ENCODE results near the gene MAGI2. TPM values are rescaled to one million over a fixed set of nuclear protein-coding genes. Genes with fewer than 3 reads are reported as not detected.

MAGI2 gene
- total RNA-seq: under 1 TPM; 0.05 to 0.09 TPM

DNA sequence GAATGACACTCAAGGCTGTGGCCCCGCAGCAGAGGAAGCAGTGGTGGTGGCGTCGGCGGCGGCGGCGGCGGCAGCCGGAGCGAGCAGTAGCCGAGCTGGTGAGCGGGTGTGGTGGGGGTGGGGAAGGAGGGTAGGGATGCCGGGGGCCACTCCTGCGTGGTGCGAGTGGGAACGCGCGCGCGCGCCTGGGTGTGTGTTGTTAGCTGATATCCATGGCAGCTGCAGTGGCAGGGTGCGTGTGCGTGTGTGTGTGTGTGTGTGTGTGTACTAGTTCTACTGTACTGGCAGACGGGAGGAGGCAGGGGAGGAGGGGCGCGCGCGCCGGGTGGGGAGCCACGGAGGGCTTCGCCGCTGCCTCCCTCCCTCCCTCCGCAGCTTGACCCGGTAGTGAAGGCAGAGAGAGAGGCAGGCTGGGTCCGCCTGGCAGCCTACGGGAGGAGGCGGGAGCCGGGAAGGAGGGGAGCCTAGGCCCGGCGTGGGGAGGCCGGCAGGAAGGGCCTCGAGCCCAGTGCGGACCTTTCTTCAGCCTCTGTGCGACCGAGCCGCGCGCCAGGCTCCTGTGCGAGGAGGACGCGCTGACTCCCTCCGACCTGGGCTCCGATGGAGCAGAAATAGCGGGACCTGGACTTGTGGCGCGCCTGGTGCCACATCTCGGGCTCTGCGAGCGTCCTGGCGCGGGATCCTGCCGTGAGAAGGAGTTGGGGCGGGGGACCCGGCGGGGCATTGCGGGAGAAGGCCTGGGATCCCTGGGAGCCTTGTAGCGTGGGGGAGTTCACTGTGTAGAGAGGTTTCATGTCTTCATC, at the start of gene MAGI2:
MAGI2 (minus strand) TSS at position 110 of the 803 bp plus-strand sequence. CDS start 347 bp downstream, outside the sequence.
- H3K27me3 Mint-ChIP-seq: peaks cover 23% of the 10 kb centered on the region
- H3K36me3 Mint-ChIP-seq (ENCODE audit: low read depth): no peaks in the 10 kb centered on the region
- no peaks in the 10 kb centered on the region for H3K4me1 Mint-ChIP-seq
- no peak within 1 kb of the TSS for H3K27ac Mint-ChIP-seq
- H3K9me3 Mint-ChIP-seq: no peaks in the 10 kb centered on the region
- ATAC-seq (replicated peaks): no peak
- no peak within 1 kb of the TSS for H3K4me3 Mint-ChIP-seq

DNA sequence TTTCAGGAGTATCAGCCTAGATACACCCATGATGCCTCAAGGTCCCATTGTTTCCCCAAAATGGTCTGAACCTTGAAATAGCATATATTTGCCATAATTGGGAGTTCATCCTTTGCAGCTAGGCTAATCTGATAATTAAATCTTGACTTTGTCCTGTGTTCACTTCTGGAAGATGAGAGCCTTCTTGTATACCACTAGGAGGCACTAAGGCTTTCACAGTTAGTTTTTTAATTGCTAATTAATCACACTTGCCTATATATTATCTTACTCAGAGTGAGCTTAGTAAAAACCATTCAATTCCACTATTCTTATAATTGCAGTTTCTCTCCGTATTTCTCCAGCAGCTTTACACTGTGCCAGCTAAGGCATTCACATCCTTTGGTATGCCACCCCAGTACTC, 48.7 kb upstream of the MAGI2 start:
- Mint-ChIP-seq H3K9me3 (peaks cover 15% of the 10 kb centered on the region), H3K27ac (no peak overlapping the region), H3K4me3 (no peak overlapping the region), H3K4me1 (no peaks in the 10 kb centered on the region), H3K36me3 (ENCODE audit: low read depth) (no peaks in the 10 kb centered on the region), H3K27me3 (no peaks in the 10 kb centered on the region)
- no peak for ATAC-seq (replicated peaks)

DNA sequence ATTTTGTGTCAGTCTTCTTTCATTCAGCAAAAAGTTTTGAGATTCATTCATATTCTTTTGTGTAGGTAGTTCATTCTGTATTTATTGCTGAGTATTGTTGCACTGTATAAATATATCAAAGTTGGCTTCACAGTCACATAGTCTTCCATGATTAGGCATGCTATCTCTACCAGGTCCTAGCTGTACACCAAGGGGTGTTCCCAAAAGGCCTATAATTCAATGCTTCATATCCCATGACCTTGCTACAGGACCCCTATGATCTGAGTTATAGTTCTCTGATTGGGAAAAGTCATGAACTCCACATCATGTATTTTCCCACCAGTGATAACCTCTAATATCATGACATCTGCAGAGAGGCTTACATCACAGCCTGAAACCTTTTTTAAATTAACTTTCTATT, 47.3 kb upstream of the MAGI2 start:
- Mint-ChIP-seq H3K36me3 (ENCODE audit: low read depth) (no peaks in the 10 kb centered on the region), H3K27ac (no peak overlapping the region), H3K9me3 (peaks cover 12% of the 10 kb centered on the region), H3K4me3 (no peak overlapping the region), H3K4me1 (no peaks in the 10 kb centered on the region), H3K27me3 (no peaks in the 10 kb centered on the region)
- no peak for ATAC-seq (replicated peaks)

DNA sequence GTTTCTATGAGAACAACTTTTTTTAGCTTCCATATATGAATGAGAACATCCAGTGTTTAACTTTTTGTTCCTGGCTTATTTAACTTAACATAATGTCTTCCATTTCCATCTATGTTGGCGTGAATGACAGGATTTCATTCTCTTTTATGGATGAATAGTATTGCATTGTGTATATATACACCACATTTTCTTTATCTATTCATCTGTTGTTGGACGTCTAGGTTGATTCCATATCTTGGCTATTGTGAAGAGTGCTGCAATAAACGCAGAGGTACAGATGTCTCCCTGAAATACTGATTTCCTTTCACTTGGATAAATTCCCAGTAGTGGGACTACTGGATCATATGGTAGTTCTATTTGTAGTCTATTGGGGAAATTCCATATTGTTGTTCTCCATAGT, 44.3 kb upstream of the MAGI2 start:
- no peak overlapping the region for H3K27ac Mint-ChIP-seq
- H3K36me3 Mint-ChIP-seq (ENCODE audit: low read depth): no peaks in the 10 kb centered on the region
- H3K4me1 Mint-ChIP-seq: no peaks in the 10 kb centered on the region
- no peaks in the 10 kb centered on the region for H3K27me3 Mint-ChIP-seq
- H3K9me3 Mint-ChIP-seq: peaks cover 9% of the 10 kb centered on the region
- no peak for ATAC-seq (replicated peaks)
- no peak overlapping the region for H3K4me3 Mint-ChIP-seq

DNA sequence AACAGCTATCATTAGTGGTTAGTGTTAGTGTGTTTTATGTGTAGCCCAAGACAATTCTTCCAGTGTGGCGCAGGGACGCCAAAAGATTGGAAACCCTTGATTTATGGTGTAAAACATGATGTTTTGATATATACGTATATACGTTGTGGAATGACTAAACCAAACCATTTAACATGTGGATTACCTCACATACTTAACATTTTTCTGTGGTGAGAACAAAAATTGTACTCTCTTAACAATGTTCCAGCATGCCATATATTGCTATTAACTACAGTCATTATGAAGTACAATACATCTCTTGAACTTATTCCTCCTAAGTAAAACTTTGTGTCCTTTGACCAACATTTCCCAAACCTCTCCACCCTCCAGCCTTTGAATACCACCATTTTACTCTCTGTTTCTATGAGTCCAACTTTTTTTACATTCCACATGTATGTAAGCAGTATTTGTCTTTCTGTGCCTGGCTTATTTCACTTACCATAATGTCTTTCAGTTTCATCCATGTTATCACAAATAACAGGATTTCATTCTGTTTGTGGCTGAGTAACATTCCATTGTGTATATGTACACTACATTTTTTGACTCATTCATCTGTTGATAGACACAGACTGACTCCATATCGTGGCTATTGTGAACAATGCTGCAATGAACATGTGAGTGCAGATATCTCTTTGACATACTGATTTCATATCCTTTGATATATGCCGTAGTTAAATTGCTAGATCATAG, 42.2 kb upstream of the MAGI2 start:
- Mint-ChIP-seq H3K36me3 (ENCODE audit: low read depth) (no peaks in the 10 kb centered on the region), H3K27me3 (no peaks in the 10 kb centered on the region), H3K27ac (no peak overlapping the region), H3K4me3 (no peak overlapping the region), H3K9me3 (peaks cover 13% of the 10 kb centered on the region), H3K4me1 (no peaks in the 10 kb centered on the region)
- no peak for ATAC-seq (replicated peaks)

DNA sequence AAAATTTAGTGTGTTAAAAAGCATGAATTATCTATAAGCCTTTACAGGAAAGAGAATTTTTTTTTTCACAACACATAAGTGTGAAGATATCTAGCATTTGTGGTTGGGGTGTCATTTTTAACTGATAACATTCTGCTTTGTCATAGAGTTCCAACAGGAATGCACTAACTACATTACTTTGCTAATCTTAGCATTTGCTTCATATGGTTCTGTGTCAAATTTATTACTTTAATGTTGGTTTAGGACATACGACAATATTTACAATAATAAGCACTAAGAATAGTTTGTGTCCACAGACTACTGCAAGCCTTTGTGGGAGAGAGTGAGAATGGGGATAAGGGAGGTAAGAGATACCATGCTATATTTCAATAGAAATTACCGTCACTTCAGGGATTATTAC, 40.6 kb upstream of the MAGI2 start:
- Mint-ChIP-seq H3K4me1 (no peaks in the 10 kb centered on the region), H3K36me3 (ENCODE audit: low read depth) (no peaks in the 10 kb centered on the region), H3K4me3 (no peak overlapping the region), H3K9me3 (peaks cover 15% of the 10 kb centered on the region), H3K27ac (no peak overlapping the region), H3K27me3 (no peaks in the 10 kb centered on the region)
- ATAC-seq (replicated peaks): no peak

DNA sequence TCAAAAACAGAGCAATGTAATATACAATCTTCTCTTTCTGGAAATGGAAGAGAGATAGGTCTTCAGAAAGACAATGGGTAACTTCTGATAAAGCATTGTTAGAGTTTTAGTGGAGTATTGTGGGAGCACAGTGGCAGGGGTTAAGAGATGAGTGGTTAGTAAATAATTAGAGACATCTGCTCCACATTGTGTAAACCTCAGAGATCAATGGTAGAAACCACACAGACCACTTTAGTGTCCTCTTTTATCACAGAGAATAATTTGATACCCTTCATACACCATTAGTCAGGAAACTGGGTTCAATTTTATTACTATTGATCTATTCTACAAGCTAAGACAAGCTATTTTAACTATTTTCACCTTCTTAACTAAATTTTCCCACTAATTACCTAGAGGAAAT, 35.9 kb upstream of the MAGI2 start:
- Mint-ChIP-seq H3K27ac (no peak overlapping the region), H3K36me3 (ENCODE audit: low read depth) (no peaks in the 10 kb centered on the region), H3K4me3 (no peak overlapping the region), H3K9me3 (peaks cover 8% of the 10 kb centered on the region), H3K27me3 (no peaks in the 10 kb centered on the region), H3K4me1 (no peaks in the 10 kb centered on the region)
- ATAC-seq (replicated peaks): no peak

DNA sequence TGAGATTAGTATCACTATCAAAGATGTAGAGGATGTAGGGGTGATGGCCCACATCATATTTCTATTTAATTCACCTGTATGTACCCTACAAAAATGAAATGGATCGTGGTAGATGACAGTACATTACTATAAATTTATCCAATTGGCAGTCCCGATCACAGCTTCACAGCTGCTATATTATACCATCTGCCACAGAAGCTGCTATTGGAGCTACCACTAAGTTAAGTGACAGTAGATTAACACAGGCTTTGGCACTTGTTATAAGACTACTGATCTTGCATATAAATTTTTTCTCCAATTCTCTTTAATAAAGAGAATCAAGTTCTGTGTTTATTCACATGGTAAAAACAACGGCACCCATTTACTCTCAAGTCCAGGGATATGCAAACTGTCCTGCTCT, 24.9 kb upstream of the MAGI2 start:
- H3K9me3 Mint-ChIP-seq: peaks cover 5% of the 10 kb centered on the region
- H3K4me3 Mint-ChIP-seq: no peak overlapping the region
- H3K27ac Mint-ChIP-seq: no peak overlapping the region
- H3K36me3 Mint-ChIP-seq (ENCODE audit: low read depth): no peaks in the 10 kb centered on the region
- H3K4me1 Mint-ChIP-seq: no peaks in the 10 kb centered on the region
- ATAC-seq (replicated peaks): no peak
- no peaks in the 10 kb centered on the region for H3K27me3 Mint-ChIP-seq

DNA sequence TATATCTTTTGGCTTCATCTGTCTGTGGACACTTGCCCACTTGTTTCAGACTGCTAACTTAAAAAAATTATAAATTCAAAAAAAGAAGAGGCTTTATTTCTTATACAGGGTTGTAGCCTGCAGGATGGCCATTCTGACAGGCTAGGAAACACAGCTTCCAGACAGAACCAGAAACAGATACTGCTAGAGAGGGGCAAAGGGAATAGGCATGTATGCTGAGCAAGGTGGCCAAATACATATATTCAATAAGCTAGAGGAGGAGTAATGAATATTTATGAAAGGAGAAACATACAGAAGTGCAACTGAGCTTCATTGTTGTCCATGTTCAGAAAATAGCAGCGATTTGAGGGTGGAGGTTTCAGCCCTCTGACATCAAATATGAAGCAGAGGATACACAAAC, 22.0 kb upstream of the MAGI2 start:
- Mint-ChIP-seq H3K9me3 (peaks cover 5% of the 10 kb centered on the region), H3K27ac (no peak overlapping the region), H3K36me3 (ENCODE audit: low read depth) (no peaks in the 10 kb centered on the region), H3K4me3 (no peak overlapping the region), H3K4me1 (no peaks in the 10 kb centered on the region), H3K27me3 (no peaks in the 10 kb centered on the region)
- no peak for ATAC-seq (replicated peaks)

DNA sequence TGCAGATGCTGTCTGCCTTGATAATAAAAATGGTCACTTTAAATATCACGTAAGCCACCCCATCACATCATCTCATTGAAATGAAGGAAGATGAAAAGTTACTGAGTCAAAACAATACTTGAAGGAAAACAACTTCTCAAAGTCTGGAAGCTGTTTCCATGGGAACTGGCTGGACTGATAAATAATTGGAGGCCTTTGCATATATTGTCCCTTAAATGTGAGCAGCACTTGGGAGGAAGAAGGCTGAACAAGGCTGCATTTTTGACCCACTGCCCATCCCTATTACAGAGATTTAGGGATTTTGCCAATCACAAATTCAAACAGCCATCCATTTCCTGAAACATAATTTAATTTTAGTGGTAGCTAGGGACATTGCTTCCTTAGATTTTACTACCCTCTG, 18.2 kb upstream of the MAGI2 start:
- no peaks in the 10 kb centered on the region for H3K4me1 Mint-ChIP-seq
- no peak overlapping the region for H3K4me3 Mint-ChIP-seq
- no peaks in the 10 kb centered on the region for H3K36me3 Mint-ChIP-seq (ENCODE audit: low read depth)
- H3K9me3 Mint-ChIP-seq: no peaks in the 10 kb centered on the region
- no peak for ATAC-seq (replicated peaks)
- H3K27ac Mint-ChIP-seq: no peak overlapping the region
- H3K27me3 Mint-ChIP-seq: no peaks in the 10 kb centered on the region

DNA sequence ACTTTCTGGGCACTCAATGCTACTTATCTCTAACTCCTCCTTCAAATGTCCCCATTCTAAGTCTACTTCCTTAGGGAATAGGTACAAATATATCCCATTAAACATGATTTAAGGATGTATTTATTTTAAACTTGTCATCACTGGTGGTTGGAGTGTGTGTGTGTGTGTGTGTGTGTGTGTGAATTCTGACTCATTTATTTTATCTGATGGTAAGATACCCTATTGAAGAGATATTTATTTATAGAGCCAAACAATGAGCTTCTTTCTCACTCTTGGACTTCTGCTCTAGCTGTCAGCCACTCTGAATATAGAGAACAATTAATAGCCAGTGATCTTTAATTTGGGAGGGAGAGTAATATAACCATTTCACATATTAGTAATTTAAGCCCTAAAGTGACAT, 17.8 kb upstream of the MAGI2 start:
- no peaks in the 10 kb centered on the region for H3K27me3 Mint-ChIP-seq
- H3K36me3 Mint-ChIP-seq (ENCODE audit: low read depth): no peaks in the 10 kb centered on the region
- H3K9me3 Mint-ChIP-seq: no peaks in the 10 kb centered on the region
- ATAC-seq (replicated peaks): no peak
- no peak overlapping the region for H3K4me3 Mint-ChIP-seq
- no peaks in the 10 kb centered on the region for H3K4me1 Mint-ChIP-seq
- no peak overlapping the region for H3K27ac Mint-ChIP-seq

DNA sequence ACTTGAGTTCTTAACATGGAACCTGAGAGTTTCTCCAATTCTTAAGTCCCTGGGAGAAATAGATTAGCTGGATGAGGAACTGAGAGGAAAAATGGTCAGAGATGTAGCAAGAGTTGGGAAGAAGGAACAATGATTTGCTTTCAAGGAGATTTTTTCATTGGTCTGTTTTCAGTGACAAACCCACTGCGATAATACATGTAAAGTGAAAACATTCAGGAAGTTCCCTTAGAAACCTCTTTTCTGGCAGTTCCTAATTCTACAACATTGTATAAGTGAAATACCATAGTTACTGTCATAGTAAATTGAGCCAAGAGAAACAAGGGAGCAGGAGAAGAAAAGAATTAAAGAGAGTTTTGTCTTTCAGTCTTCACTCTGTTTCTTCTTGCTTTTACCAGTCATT, 12.1 kb upstream of the MAGI2 start:
- H3K4me3 Mint-ChIP-seq: no peak overlapping the region
- H3K9me3 Mint-ChIP-seq: peaks cover 4% of the 10 kb centered on the region
- no peak for ATAC-seq (replicated peaks)
- no peaks in the 10 kb centered on the region for H3K4me1 Mint-ChIP-seq
- no peaks in the 10 kb centered on the region for H3K27me3 Mint-ChIP-seq
- no peak overlapping the region for H3K27ac Mint-ChIP-seq
- H3K36me3 Mint-ChIP-seq (ENCODE audit: low read depth): no peaks in the 10 kb centered on the region

DNA sequence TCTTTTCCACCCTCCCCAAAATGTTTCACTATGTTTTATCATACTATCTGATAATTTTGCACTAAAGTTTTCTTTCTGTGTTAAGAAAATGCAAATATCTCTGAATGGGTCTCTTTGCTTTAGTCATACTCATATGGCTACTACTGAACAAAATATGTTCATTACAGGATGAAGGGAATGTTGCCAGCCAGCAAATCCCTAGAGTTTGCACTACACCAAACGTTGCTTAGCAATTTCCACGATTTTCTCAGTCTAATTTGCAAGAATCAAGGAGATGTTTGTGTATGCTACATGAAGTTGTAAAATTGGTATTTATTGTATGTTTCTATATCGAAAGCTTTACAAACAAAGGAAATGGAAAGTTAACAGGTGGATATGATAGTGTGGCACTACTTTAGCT, 10.6 kb upstream of the MAGI2 start:
- Mint-ChIP-seq H3K9me3 (peaks cover 4% of the 10 kb centered on the region), H3K4me3 (no peak overlapping the region), H3K27me3 (no peaks in the 10 kb centered on the region), H3K36me3 (ENCODE audit: low read depth) (no peaks in the 10 kb centered on the region), H3K4me1 (no peaks in the 10 kb centered on the region), H3K27ac (no peak overlapping the region)
- ATAC-seq (replicated peaks): no peak

DNA sequence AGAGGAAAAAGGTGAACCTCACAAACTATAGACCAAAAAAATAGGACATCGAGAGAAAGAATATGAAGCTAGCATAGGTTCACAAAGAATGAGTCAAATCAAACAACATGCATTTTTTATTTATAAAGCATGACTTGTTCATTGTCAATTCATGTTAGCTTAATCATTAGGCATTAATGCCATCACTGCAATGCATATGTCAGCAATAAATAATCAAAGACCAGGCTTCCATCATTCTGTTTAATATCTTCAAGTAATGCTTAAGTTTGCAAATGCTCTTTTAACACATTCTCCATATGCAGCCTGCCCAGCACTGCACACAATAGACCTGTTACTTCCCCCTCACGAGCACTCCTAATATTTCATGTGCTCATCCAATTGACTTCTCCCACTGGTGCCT, 8.9 kb upstream of the MAGI2 start:
- no peaks in the 10 kb centered on the region for H3K4me1 Mint-ChIP-seq
- no peak for ATAC-seq (replicated peaks)
- no peak overlapping the region for H3K27ac Mint-ChIP-seq
- no peak overlapping the region for H3K4me3 Mint-ChIP-seq
- H3K36me3 Mint-ChIP-seq (ENCODE audit: low read depth): no peaks in the 10 kb centered on the region
- peaks cover 4% of the 10 kb centered on the region for H3K9me3 Mint-ChIP-seq
- no peaks in the 10 kb centered on the region for H3K27me3 Mint-ChIP-seq

DNA sequence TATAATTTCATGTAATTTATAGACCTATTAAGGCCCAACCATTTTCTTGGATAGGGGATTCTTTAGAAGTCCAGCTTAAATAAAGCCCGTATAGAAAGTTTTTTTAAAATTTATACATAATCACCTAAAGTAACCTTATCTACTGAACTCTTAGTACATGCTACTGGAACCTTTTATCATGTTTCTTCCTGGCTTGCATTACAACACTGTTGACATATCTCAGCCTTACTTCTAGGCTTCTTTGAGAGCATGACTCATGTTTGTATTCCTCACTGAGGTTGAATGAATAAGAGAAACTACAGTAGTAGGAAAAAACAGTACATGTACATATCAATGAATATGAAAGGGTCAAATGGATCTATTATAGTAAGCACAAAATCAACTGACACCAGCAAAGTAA, 8.2 kb upstream of the MAGI2 start:
- Mint-ChIP-seq H3K9me3 (peaks cover 4% of the 10 kb centered on the region), H3K27me3 (no peaks in the 10 kb centered on the region), H3K27ac (no peak overlapping the region), H3K36me3 (ENCODE audit: low read depth) (no peaks in the 10 kb centered on the region), H3K4me3 (no peak overlapping the region), H3K4me1 (no peaks in the 10 kb centered on the region)
- ATAC-seq (replicated peaks): no peak

All from activated T-helper 17 cell treated with anti-CD3 and anti-CD28 coated beads, Interleukin-2, amount 50 U/mL, for 72 hours (primary cell).